GM20000 (cell line): ENCODE results near the gene FOXN1.

ENCODE experiments used
- DNase-seq: peaks from one replicate; pipeline ENCODE4 v3.0.0; 2012; ENCODE audit warnings: low spot score
- TF ChIP-seq, protein P1 (sequence below): IDR thresholded peaks from 2 replicates; pipeline ENCODE4 v1.5.1; 2012; ENCODE audit warnings: mild to moderate bottlenecking, control low read depth; ENCODE audit errors: extremely low read depth, missing control alignments

FOXN1 gene

DNA sequence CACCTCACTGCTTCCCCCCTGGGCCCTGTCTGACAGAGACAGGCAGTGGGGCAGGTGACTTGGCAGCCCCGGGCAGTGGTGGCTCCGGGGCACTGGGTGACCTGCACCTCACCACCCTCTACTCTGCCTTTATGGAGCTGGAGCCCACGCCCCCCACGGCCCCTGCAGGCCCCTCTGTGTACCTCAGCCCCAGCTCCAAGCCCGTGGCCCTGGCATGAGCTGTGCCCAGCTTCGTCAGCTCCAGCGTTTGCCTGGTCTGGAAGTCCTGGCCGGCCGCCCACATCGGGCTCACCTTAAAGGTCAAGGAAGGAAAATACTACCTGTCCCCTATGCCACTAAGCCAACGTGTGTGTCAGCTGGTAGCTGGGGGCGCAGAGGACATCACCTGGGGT is 31.1 kb downstream of the FOXN1 start:
- DNase-seq: no peak

DNA sequence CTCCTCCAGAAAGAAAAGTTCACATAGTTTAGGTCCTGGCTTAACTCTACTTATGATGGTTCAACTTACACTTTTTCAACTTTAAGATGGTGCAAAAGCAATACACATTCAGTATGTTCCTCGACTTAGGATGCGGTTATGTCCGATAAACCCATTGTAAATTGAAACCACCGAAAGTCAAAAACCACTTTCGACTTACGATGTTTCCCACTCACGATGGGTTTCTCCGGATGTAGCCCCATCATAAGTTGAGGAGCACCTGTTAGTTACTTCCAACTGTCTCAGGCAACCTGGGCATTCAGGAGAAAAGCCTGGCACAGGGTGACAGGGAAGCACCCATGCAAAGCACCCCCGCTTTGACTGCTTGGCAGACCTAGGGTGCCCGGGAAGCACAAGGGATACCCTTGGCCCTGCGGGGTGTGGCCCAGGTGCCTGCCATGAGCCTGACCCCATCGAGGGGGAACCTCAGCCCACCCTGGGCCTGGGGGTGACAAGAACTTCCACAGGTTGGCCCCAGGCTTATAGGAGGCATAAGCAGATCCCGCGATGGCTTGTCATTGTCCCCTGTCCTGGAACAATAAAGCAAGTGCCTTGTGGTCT is 32.2 kb downstream of the FOXN1 start:
- TF ChIP-seq, protein P1, sequence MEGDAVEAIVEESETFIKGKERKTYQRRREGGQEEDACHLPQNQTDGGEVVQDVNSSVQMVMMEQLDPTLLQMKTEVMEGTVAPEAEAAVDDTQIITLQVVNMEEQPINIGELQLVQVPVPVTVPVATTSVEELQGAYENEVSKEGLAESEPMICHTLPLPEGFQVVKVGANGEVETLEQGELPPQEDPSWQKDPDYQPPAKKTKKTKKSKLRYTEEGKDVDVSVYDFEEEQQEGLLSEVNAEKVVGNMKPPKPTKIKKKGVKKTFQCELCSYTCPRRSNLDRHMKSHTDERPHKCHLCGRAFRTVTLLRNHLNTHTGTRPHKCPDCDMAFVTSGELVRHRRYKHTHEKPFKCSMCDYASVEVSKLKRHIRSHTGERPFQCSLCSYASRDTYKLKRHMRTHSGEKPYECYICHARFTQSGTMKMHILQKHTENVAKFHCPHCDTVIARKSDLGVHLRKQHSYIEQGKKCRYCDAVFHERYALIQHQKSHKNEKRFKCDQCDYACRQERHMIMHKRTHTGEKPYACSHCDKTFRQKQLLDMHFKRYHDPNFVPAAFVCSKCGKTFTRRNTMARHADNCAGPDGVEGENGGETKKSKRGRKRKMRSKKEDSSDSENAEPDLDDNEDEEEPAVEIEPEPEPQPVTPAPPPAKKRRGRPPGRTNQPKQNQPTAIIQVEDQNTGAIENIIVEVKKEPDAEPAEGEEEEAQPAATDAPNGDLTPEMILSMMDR: no peak
- no peak for DNase-seq

More for the DNA sequence above, 31.1 kb downstream of the FOXN1 start:
- TF ChIP-seq, protein P1: no peak

DNA sequence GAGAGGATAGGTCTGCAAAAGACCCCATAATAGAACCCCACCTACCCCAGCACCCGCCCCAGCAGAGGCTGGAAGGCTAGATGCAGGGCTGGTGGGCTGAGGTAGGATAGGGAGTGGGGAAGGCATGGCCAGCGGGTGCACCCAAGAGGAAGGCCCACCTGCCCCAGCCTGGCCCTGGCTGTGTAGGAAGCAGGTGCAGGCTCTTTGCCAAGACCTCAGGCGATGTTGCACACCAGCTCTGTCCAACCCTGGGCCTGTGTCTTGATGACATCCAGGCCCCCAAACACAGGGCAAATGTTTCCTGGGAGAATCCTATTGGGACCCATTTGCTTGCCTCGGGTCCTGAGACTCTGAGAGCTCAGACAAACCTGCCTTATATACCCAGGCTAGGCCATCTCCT is 34.1 kb downstream of the FOXN1 start:
- TF ChIP-seq, protein P1: no peak
- no peak for DNase-seq

DNA sequence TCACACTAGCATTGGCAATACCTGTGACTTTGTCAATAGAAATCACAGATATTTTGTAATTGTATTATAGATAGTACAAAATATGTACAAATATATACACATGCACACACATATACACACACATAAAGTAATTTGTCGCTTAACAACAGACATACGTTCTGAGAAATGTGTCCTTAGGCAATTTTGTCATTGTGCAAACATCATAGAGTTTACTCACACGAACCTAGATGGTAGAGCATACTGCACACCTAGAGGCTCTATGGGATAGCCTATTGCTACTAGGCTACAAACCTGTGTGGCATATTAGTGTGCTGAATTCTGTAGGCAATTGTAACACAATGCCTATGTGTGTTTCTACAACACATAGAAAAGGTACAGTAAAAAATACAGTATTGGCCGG is 35.3 kb downstream of the FOXN1 start:
- DNase-seq: no peak
- TF ChIP-seq, protein P1: no peak

DNA sequence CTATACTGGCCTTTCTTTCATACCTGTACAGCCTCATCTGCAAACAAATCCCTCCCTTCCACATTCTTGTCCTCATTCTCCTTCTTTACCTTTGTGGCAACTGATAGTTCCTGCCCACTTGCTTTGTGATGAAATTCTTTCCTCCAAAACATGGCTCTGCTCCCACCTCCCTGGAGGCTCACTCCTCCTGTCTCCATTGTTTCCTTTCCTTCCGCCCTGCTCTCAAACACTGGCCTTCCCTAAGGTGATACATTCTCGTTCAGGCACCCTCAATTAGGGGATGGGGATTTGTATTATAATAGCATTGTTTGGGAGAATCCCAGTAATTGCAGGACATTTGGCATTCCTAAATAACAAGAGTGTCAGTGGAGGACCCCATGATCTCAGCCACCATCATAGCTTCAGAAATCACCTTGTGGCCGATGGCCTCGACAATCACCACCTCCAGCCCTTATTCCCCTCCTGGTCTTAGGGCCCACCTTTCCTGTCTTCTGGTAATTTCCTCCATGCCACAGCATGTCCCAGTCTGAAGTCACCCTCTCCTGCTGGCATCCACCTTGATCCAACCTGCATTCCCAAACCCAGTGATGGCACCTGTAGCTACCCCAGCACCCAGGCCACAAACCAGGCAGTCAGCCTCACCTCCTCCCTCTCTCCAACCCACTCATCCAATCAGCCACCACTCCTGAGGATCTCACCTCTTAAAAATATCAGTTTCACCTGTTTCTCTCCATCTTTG is 38.4 kb downstream of the FOXN1 start:
- DNase-seq: no peak
- TF ChIP-seq, protein P1: no peak

DNA sequence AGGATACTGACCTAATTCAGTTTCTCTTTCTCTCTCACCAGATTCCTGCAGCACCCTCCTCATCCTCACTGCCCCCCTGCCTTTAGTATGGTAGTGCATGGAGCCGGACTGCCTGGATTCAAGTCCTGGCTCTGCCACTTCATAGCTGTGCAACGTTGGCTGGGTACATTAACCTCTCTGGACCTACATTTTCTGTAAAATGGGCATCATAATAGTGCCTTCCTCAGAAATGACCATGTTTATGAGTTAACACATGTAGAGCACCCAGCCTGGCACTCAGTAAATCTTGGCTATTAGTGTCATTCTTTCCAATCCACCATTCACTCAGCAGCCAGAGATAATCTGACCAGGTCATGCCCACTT is 39.0 kb downstream of the FOXN1 start:
- DNase-seq: no peak
- TF ChIP-seq, protein P1: no peak

DNA sequence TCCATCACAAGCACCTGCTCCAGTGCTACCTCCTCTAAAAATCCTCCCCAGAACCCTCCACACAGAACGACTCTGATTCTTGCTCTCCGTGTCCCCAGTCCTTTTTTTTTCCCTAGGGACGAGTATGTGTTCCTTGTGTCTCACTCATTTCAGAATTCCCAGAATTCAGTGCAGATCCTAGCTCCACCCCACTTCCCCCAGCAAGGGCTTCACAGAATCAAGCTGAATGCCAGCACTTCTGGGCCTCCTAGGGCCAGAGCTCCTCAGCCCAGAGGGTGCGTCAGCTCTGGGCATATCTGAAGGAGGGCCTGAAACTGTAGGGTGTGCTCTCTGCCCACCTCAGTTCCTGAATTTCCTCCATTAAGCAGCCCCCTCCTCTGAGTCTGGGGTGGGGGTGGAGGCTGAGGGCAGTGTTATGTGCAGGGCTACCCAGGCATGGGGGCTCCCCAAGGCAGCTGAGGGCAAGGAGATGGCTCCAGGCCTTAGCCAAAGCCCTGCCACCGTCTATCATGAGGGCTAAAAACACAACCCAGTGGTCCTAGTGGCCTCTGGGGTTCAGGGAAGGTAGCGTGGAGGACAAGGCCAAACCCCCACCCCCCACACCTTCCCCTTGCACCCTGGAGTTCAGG is 39.8 kb downstream of the FOXN1 start:
- TF ChIP-seq, protein P1: no peak

More for the DNA sequence above, 39.8 kb downstream of the FOXN1 start:
- no peak for DNase-seq
